IMR-90 (cell line): Measurements from ENCODE around the gene GPC6. TPM values are rescaled to one million over a fixed set of nuclear protein-coding genes. Genes with fewer than 3 reads are reported as not detected.

Source experiments
- ATAC-seq: fragments of 200-7000 bp; cut with Tn5 transposase; 2 replicates; pipeline ENCODE4 v1.9.1; 2020; ENCODE audit warnings: low read depth, mild to moderate bottlenecking, moderate library complexity
- BruUV-seq: library from RNA; stranded (reverse); fragments of 400-500 nt; replicated peaks from 2 replicates; lab custom pipeline; 2021; lab: Mats Ljungman, UMichigan
- CTCF ChIA-PET: fragments of 300-600 bp; formaldehyde crosslinking; extraction: SDS; loops from one replicate; lab custom pipeline; 2021; ENCODE audit warnings: antibody characterized with exemption; lab: Yijun Ruan, JAX
- POLR2A ChIA-PET: fragments of 300-600 bp; sonication (Branson Sonifier 250); formaldehyde crosslinking; loops from one replicate; lab custom pipeline; 2022; ENCODE audit warnings: antibody characterized with exemption; ENCODE audit not compliant: unreplicated experiment; lab: Charles Lee
- DNase-seq: peaks from one replicate; pipeline ENCODE4 v3.0.0; 2013
- H2AFZ ChIP-seq: replicated peaks from 2 replicates; pipeline ENCODE3; 2013; ENCODE audit warnings: low read length, mild to moderate bottlenecking; ENCODE audit not compliant: poor library complexity
- H2AK5ac ChIP-seq: 2 replicates; pipeline ENCODE4 v1.6.1; 2013; ENCODE audit warnings: low read depth, low read length, inconsistent platforms
- H2AK9ac ChIP-seq: replicated peaks from 2 replicates; pipeline ENCODE3; 2013; ENCODE audit warnings: mild to moderate bottlenecking, low read depth, low read length, moderate library complexity; ENCODE audit not compliant: poor library complexity
- H2BK120ac ChIP-seq: 2 replicates; pipeline ENCODE4 v1.6.1; 2013; ENCODE audit warnings: low read depth, low read length, inconsistent platforms
- H2BK15ac ChIP-seq: 3 replicates; pipeline ENCODE4 v1.6.1; 2013; ENCODE audit warnings: low read depth, low read length, inconsistent platforms
- H2BK20ac ChIP-seq: 2 replicates; pipeline ENCODE4 v1.6.1; 2013; ENCODE audit warnings: low read depth, mild to moderate bottlenecking, inconsistent platforms, low read length, moderate library complexity
- H2BK5ac ChIP-seq: 2 replicates; pipeline ENCODE4 v1.6.1; 2013; ENCODE audit warnings: mild to moderate bottlenecking, low read depth, low read length, inconsistent platforms; ENCODE audit not compliant: poor library complexity, severe bottlenecking
- H3K14ac ChIP-seq: replicated peaks from 2 replicates; pipeline ENCODE4 v1.6.1; 2013; ENCODE audit warnings: low read depth, low read length, inconsistent platforms
- H3K18ac ChIP-seq: 2 replicates; pipeline ENCODE4 v1.6.1; 2013; ENCODE audit warnings: low read depth, low read length, control low read depth
- H3K23ac ChIP-seq: 2 replicates; pipeline ENCODE4 v1.6.1; 2013; ENCODE audit warnings: low read depth, low read length, inconsistent platforms
- H3K27ac ChIP-seq: 2 replicates; pipeline ENCODE4 v1.5.1; 2013; ENCODE audit warnings: mild to moderate bottlenecking, control low read depth, low read length; ENCODE audit not compliant: insufficient read depth
- H3K27me3 ChIP-seq: 2 replicates; pipeline ENCODE4 v1.6.1; 2013; ENCODE audit warnings: low read length; ENCODE audit not compliant: control insufficient read depth, insufficient read depth
- H3K36me3 ChIP-seq: 2 replicates; pipeline ENCODE4 v1.6.1; 2013; ENCODE audit warnings: low read length, mixed read lengths; ENCODE audit not compliant: control insufficient read depth, insufficient read depth
- H3K4ac ChIP-seq: 2 replicates; pipeline ENCODE4 v1.6.1; 2013; ENCODE audit warnings: low read depth, low read length, inconsistent platforms
- H3K4me1 ChIP-seq: 2 replicates; pipeline ENCODE4 v1.6.1; 2013; ENCODE audit warnings: low read length, mixed read lengths; ENCODE audit not compliant: control insufficient read depth, insufficient read depth
- H3K4me2 ChIP-seq: 2 replicates; pipeline ENCODE4 v1.6.1; 2013; ENCODE audit warnings: low read depth, mild to moderate bottlenecking, control low read depth, low read length, moderate library complexity
- H3K4me3 ChIP-seq: 2 replicates; pipeline ENCODE4 v1.5.1; 2013; ENCODE audit warnings: low read depth, mild to moderate bottlenecking, control low read depth, low read length, moderate library complexity; ENCODE audit not compliant: insufficient read depth
- H3K56ac ChIP-seq: 2 replicates; pipeline ENCODE4 v1.6.1; 2013; ENCODE audit warnings: low read length, inconsistent platforms; ENCODE audit not compliant: insufficient read depth; ENCODE audit errors: extremely low read depth
- H3K79me1 ChIP-seq, 2 experiments: 2 replicates each; pipeline ENCODE4 v1.6.1; 2013; ENCODE audit warnings: low read length in 2 of 2, inconsistent platforms in 1 of 2, low read depth in 1 of 2
- H3K9ac ChIP-seq: 2 replicates; pipeline ENCODE4 v1.6.1; 2013; ENCODE audit warnings: low read depth, low read length, control low read depth
- H3K9me1 ChIP-seq: 2 replicates; pipeline ENCODE4 v1.6.1; 2013; ENCODE audit warnings: low read length, inconsistent platforms; ENCODE audit not compliant: insufficient read depth
- H3K9me3 ChIP-seq: 2 replicates; pipeline ENCODE4 v1.6.1; 2013; ENCODE audit warnings: low read length; ENCODE audit not compliant: control insufficient read depth, insufficient read depth
- H4K20me1 ChIP-seq: 2 replicates; pipeline ENCODE4 v1.6.1; 2013; ENCODE audit warnings: low read length, inconsistent platforms; ENCODE audit not compliant: insufficient read depth
- H4K5ac ChIP-seq: 2 replicates; pipeline ENCODE4 v1.6.1; 2013; ENCODE audit warnings: mild to moderate bottlenecking, low read depth, low read length, control low read depth
- H4K8ac ChIP-seq, 2 experiments: 2 replicates each; pipeline ENCODE4 v1.6.1; 2013; ENCODE audit warnings: low read depth in 2 of 2, low read length in 2 of 2, control low read depth in 1 of 2, inconsistent platforms in 1 of 2
- H4K91ac ChIP-seq: 2 replicates; pipeline ENCODE4 v1.6.1; 2013; ENCODE audit warnings: low read depth, low read length, inconsistent platforms; ENCODE audit not compliant: insufficient read depth
- BHLHE40 ChIP-seq: fragments of 150-350 bp; IDR thresholded peaks from 2 replicates; pipeline ENCODE4 v1.6.1; 2016; ENCODE audit warnings: mild to moderate bottlenecking, low read depth, low read length
- CEBPB ChIP-seq: IDR thresholded peaks from 2 replicates; pipeline ENCODE4 v1.6.1; 2012; ENCODE audit warnings: low read depth, low read length, improper control_type of control experiment
- CHD1 ChIP-seq: IDR thresholded peaks from 2 replicates; pipeline ENCODE4 v1.6.1; 2012; ENCODE audit warnings: low read depth, low read length, improper control_type of control experiment
- MAZ ChIP-seq: IDR thresholded peaks from 2 replicates; pipeline ENCODE4 v1.6.1; 2012; ENCODE audit warnings: low read depth, mild to moderate bottlenecking, low read length, improper control_type of control experiment, moderate library complexity, borderline replicate concordance
- POLR2A ChIP-seq: IDR thresholded peaks from 2 replicates; pipeline ENCODE4 v1.6.1; 2012; ENCODE audit warnings: mild to moderate bottlenecking, low read depth, low read length
- RFX5 ChIP-seq: IDR thresholded peaks from 2 replicates; pipeline ENCODE4 v1.8.0; 2012; ENCODE audit warnings: low read depth, mild to moderate bottlenecking, low read length, moderate library complexity
- WGBS, 2 experiments: methylation state at CpG; one replicate each; pipeline versions ENCODE4 v1.1.5 to v1.1.7; 2013; ENCODE audit warnings: missing lambda C conversion rate in 2 of 2; ENCODE audit not compliant: insufficient read length in 1 of 2; ENCODE audit errors: extremely low coverage in 2 of 2; 5-methylcytosine and 5-hydroxymethylcytosine counted together
- dilution Hi-C: fragments of 300-500 bp; cut with HindIII; formaldehyde crosslinking; loops from one replicate; pipeline ENCODE4 v1.14.3; 2018; ENCODE audit warnings: low sequenced_read_pairs; ENCODE audit not compliant: unreplicated experiment
- in situ Hi-C: fragments of 300-500 bp; cut with MboI; formaldehyde crosslinking; loops from 3 replicates; pipeline ENCODE4 v1.14.3; 2019; ENCODE audit warnings: low sequenced_read_pairs, inconsistent platforms, mixed read lengths
- intact Hi-C: fragments of 100-400 bp; cut with micrococcal nuclease; formaldehyde crosslinking; loops from 2 replicates; pipeline ENCODE4 v1.10.0; 2022
- polyA plus RNA-seq, 3 experiments: library from polyadenylated mRNA; depleted of rRNA; stranded (reverse); fragments of >200 nt; gene quantifications; 2 replicates each; pipeline ENCODE4 v1.2.3, GENCODE V29; 2012; ENCODE audit warnings: low replicate concordance in 1 of 3
- total RNA-seq: library from RNA; depleted of rRNA; stranded (reverse); fragments of >200 nt; gene quantifications from 2 replicates; pipeline ENCODE4 v1.2.3, GENCODE V29; 2012
- TF ChIP-seq, protein P1 (sequence below): fragments of 150-350 bp; IDR thresholded peaks from 2 replicates; pipeline ENCODE4 v1.6.1; 2016; ENCODE audit warnings: low read depth, mild to moderate bottlenecking, low read length, moderate library complexity, borderline replicate concordance
- TF ChIP-seq, protein P2 (sequence below): conservative IDR thresholded peaks from 2 replicates; pipeline ENCODE4 v1.5.1; 2012; ENCODE audit warnings: mild to moderate bottlenecking, low read depth, low read length, improper control_type of control experiment
- TF ChIP-seq, protein P3 (sequence below): fragments of 150-350 bp; IDR thresholded peaks from 2 replicates; pipeline ENCODE4 v1.6.1; 2017; ENCODE audit warnings: mild to moderate bottlenecking, antibody characterized with exemption, low read length, low read depth

The GPC6 gene
- total and polyA plus RNA-seq, 2 of the 4 experiments (the other 2 are of a cell fraction) = 14.9 to 39.4 TPM

DNA sequence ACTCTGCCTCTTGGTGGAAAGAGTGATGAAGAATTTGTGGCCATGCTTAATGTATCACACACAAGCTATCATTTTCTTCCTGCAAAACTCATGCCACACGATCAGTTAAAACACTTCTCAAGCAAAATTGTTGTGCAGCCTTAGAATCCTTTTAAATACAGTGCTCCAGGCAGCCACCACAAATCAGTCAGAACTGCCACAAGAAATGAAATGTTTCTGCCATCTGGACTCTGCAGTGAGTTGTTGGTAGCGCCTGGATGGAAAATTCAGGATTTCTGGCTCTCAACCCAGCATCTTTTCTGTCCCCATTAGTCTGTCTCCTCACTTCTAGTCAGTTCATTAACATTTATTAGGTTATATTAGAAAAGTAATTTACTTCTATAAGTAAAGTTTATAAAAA is 179.5 kb downstream of the GPC6 start:
- no peak overlapping the region for H3K56ac ChIP-seq
- H4K20me1 ChIP-seq = no peaks in the 10 kb centered on the region
- H4K8ac ChIP-seq = no peak overlapping the region
- no CpG with 5 or more reads among the region's 2 CpGs for WGBS, 2 experiments
- CTCF ChIA-PET = no interaction called here
- in situ Hi-C loops = no loop called here
- H2BK20ac ChIP-seq = no peak overlapping the region
- H2AFZ ChIP-seq = no peak overlapping the region
- no peak overlapping the region for H3K9ac ChIP-seq
- H3K9me1 ChIP-seq = no peaks in the 10 kb centered on the region
- H4K91ac ChIP-seq = no peak overlapping the region
- TF ChIP-seq CHD1 (no peak), MAZ (no peak), CEBPB (no peak), RFX5 (no peak), BHLHE40 (no peak), POLR2A (no peak)
- TF ChIP-seq, protein P1, sequence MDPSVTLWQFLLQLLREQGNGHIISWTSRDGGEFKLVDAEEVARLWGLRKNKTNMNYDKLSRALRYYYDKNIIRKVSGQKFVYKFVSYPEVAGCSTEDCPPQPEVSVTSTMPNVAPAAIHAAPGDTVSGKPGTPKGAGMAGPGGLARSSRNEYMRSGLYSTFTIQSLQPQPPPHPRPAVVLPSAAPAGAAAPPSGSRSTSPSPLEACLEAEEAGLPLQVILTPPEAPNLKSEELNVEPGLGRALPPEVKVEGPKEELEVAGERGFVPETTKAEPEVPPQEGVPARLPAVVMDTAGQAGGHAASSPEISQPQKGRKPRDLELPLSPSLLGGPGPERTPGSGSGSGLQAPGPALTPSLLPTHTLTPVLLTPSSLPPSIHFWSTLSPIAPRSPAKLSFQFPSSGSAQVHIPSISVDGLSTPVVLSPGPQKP = no peak
- TF ChIP-seq, protein P2, sequence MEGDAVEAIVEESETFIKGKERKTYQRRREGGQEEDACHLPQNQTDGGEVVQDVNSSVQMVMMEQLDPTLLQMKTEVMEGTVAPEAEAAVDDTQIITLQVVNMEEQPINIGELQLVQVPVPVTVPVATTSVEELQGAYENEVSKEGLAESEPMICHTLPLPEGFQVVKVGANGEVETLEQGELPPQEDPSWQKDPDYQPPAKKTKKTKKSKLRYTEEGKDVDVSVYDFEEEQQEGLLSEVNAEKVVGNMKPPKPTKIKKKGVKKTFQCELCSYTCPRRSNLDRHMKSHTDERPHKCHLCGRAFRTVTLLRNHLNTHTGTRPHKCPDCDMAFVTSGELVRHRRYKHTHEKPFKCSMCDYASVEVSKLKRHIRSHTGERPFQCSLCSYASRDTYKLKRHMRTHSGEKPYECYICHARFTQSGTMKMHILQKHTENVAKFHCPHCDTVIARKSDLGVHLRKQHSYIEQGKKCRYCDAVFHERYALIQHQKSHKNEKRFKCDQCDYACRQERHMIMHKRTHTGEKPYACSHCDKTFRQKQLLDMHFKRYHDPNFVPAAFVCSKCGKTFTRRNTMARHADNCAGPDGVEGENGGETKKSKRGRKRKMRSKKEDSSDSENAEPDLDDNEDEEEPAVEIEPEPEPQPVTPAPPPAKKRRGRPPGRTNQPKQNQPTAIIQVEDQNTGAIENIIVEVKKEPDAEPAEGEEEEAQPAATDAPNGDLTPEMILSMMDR = no peak
- TF ChIP-seq, protein P3, sequence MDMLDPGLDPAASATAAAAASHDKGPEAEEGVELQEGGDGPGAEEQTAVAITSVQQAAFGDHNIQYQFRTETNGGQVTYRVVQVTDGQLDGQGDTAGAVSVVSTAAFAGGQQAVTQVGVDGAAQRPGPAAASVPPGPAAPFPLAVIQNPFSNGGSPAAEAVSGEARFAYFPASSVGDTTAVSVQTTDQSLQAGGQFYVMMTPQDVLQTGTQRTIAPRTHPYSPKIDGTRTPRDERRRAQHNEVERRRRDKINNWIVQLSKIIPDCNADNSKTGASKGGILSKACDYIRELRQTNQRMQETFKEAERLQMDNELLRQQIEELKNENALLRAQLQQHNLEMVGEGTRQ = no peak
- dilution Hi-C loops = no loop called here
- no TSS peak for BruUV-seq
- no peaks in the 10 kb centered on the region for H3K36me3 ChIP-seq
- DNase-seq (no peak), ATAC-seq (no peak)
- H3K27me3 ChIP-seq = no peaks in the 10 kb centered on the region
- intact Hi-C loops = loop anchor here (10.0 kb wide), 1 partner anchor 119 kb away; no protein-coding TSS in a partner anchor
- H2BK5ac ChIP-seq = no peak overlapping the region
- no peak overlapping the region for H3K4me2 ChIP-seq
- H2AK9ac ChIP-seq = no peak overlapping the region
- no peak overlapping the region for H3K18ac ChIP-seq
- H2BK120ac ChIP-seq = no peak overlapping the region
- H3K23ac ChIP-seq = no peak overlapping the region
- no peak overlapping the region for H3K14ac ChIP-seq
- no peaks in the 10 kb centered on the region; a peak in 1 of 4 replicates for H3K79me1 ChIP-seq
- H3K9me3 ChIP-seq = no peaks in the 10 kb centered on the region
- POLR2A ChIA-PET = no interaction called here
- H3K27ac ChIP-seq = no peak overlapping the region
- H3K4me1 ChIP-seq = no peaks in the 10 kb centered on the region
- no peak overlapping the region for H3K4ac ChIP-seq
- H4K5ac ChIP-seq = no peak overlapping the region
- no peak overlapping the region for H2AK5ac ChIP-seq
- H3K4me3 ChIP-seq = no peak overlapping the region
- no peak overlapping the region for H2BK15ac ChIP-seq
